CD14-positive monocyte (primary cell): ENCODE data around the gene SLC22A17. TPM values are rescaled to one million over a fixed set of nuclear protein-coding genes. Genes with fewer than 3 reads are reported as not detected.

Experiments
- DNase-seq, 3 donors: peaks; one replicate each; pipeline ENCODE4 v3.0.0-alpha.2; 2011 to 2022
- H2AFZ ChIP-seq: 2 replicates; pipeline ENCODE4 v1.6.0; 2012; ENCODE audit warnings: mild to moderate bottlenecking, low read depth, low read length, inconsistent platforms; ENCODE audit not compliant: insufficient read depth, poor library complexity, severe bottlenecking
- H3K27ac ChIP-seq, 2 donors: 1 replicate in 1 of 2; 2 replicates in 1 of 2; pipeline ENCODE4 v1.5.1; 2012 to 2013; ENCODE audit warnings: low read length in 2 of 2, control low read depth in 1 of 2, inconsistent platforms in 1 of 2, low read depth in 1 of 2, mild to moderate bottlenecking in 1 of 2
- H3K27me3 ChIP-seq, 2 donors: one replicate each; pipeline versions ENCODE4 v1.6.0 to v1.6.1; 2011 to 2013; ENCODE audit warnings: low read length in 2 of 2; ENCODE audit not compliant: control insufficient read depth in 2 of 2, insufficient read depth in 2 of 2
- H3K36me3 ChIP-seq, 2 donors: replicated peaks in 1 of 2; 1 replicate in 1 of 2; 2 replicates in 1 of 2; pipeline versions ENCODE4 v1.5.1 to v1.6.1; 2012 to 2013; ENCODE audit warnings: low read length in 2 of 2, control low read depth in 1 of 2, inconsistent platforms in 1 of 2, mild to moderate bottlenecking in 1 of 2; ENCODE audit not compliant: insufficient read depth in 2 of 2, control insufficient read depth in 1 of 2
- H3K4me1 ChIP-seq, 2 donors: 1 replicate in 1 of 2; 2 replicates in 1 of 2; pipeline versions ENCODE4 v1.5.1 to v1.6.1; 2012 to 2013; ENCODE audit warnings: low read length in 2 of 2, control low read depth in 1 of 2, inconsistent platforms in 1 of 2, mild to moderate bottlenecking in 1 of 2, moderate library complexity in 1 of 2; ENCODE audit not compliant: insufficient read depth in 2 of 2, control insufficient read depth in 1 of 2
- H3K4me2 ChIP-seq: replicated peaks from 2 replicates; pipeline ENCODE3; 2012; ENCODE audit warnings: low read length, moderate library complexity, mild to moderate bottlenecking; ENCODE audit not compliant: poor library complexity, severe bottlenecking; ENCODE audit errors: extremely low read depth
- H3K4me3 ChIP-seq, 3 experiments: fragments of 200-600 bp in 1 of 3; sonication (generic) in 1 of 3; replicated peaks in 1 of 3; 1 replicate in 2 of 3; 2 replicates in 1 of 3; pipeline ENCODE4 v1.5.1; 2011 to 2013; ENCODE audit warnings: low read length in 3 of 3, mild to moderate bottlenecking in 3 of 3, control low read depth in 2 of 3, low read depth in 2 of 3, inconsistent platforms in 1 of 3, moderate library complexity in 1 of 3
- H3K79me2 ChIP-seq: 2 replicates; pipeline ENCODE4 v1.6.0; 2012; ENCODE audit warnings: mild to moderate bottlenecking, control low read depth, inconsistent platforms, low read length, moderate library complexity; ENCODE audit not compliant: insufficient read depth
- H3K9ac ChIP-seq: 2 replicates; pipeline ENCODE4 v1.6.0; 2017; ENCODE audit warnings: low read length, mild to moderate bottlenecking; ENCODE audit not compliant: insufficient read depth, poor library complexity, severe bottlenecking
- H3K9me3 ChIP-seq, 2 donors: replicated peaks in 1 of 2; 1 replicate in 1 of 2; 2 replicates in 1 of 2; pipeline versions ENCODE4 v1.5.1 to v1.6.1; 2012 to 2013; ENCODE audit warnings: low read length in 2 of 2, control low read depth in 1 of 2; ENCODE audit not compliant: control insufficient read depth in 1 of 2, insufficient read depth in 1 of 2
- H4K20me1 ChIP-seq: 2 replicates; pipeline ENCODE4 v1.6.0; 2012; ENCODE audit warnings: mild to moderate bottlenecking, low read length, control low read depth, moderate library complexity; ENCODE audit not compliant: insufficient read depth
- H3K27ac Mint-ChIP-seq, 7 donors: one replicate each; pipeline ENCODE4 v1.8.0; 2020; ENCODE audit warnings: mild to moderate bottlenecking in 7 of 7, mixed read lengths in 7 of 7, moderate library complexity in 6 of 7, inconsistent platforms in 2 of 7
- H3K27me3 Mint-ChIP-seq, 3 donors: one replicate each; pipeline ENCODE4 v1.8.0; 2021 to 2022; ENCODE audit warnings: low read depth in 3 of 3, mild to moderate bottlenecking in 3 of 3, mixed read lengths in 3 of 3, moderate library complexity in 3 of 3, inconsistent platforms in 1 of 3
- H3K36me3 Mint-ChIP-seq, 2 donors: one replicate each; pipeline ENCODE4 v1.8.0; 2020; ENCODE audit warnings: mixed read lengths in 2 of 2, inconsistent platforms in 1 of 2, mild to moderate bottlenecking in 1 of 2
- H3K4me1 Mint-ChIP-seq: one replicate; pipeline ENCODE4 v1.8.0; 2020; ENCODE audit warnings: mild to moderate bottlenecking, mixed read lengths
- H3K4me3 Mint-ChIP-seq, 2 donors: one replicate each; pipeline ENCODE4 v1.8.0; 2020; ENCODE audit warnings: mild to moderate bottlenecking in 2 of 2, mixed read lengths in 2 of 2, moderate library complexity in 1 of 2
- H3K9me3 Mint-ChIP-seq, 7 donors: one replicate each; pipeline ENCODE4 v1.8.0; 2020 to 2022; ENCODE audit warnings: mixed read lengths in 7 of 7, mild to moderate bottlenecking in 6 of 7, moderate library complexity in 6 of 7, inconsistent platforms in 2 of 7
- WGBS: methylation state at CpG from one replicate; pipeline ENCODE4 v1.1.5; 2013; ENCODE audit warnings: missing lambda C conversion rate; ENCODE audit not compliant: insufficient coverage; 5-methylcytosine and 5-hydroxymethylcytosine counted together
- intact Hi-C, 2 donors: fragments of 100-400 bp; cut with micrococcal nuclease; formaldehyde crosslinking; loops; one replicate each; pipeline versions ENCODE4 v1.15.0 to v1.15.1; 2023
- polyA plus RNA-seq, 3 donors: library from polyadenylated mRNA; depleted of rRNA in 1 of 3; unstranded in 2 of 3; stranded (reverse) in 1 of 3; fragments of 300-500 nt in 2 of 3; fragments of >200 nt in 1 of 3; fragmentation: Illumina TruSeq in 2 of 3; gene quantifications; 1 replicate in 2 of 3; 2 replicates in 1 of 3; pipeline ENCODE4 v1.2.3, GENCODE V29; 2012 to 2021
- TF ChIP-seq, protein P1 (sequence below): fragments of 200-600 bp; IDR thresholded peaks from one replicate; pipeline ENCODE4 v1.8.0; 2022; ENCODE audit warnings: antibody characterized with exemption, mild to moderate bottlenecking

The SLC22A17 gene
- polyA plus RNA-seq, 3 donors, result not detected

GRCh38 chr14:23310546-23310945, 42.1 kb downstream of the SLC22A17 start:
- Histone ChIP-seq H3K27ac (no peak overlapping the region), H3K9ac (no peak overlapping the region), H3K4me1 (peaks cover 22 to 35% of the 10 kb centered on the region in 2 donors), H3K9me3 (no peaks in the 10 kb centered on the region), H3K36me3 (peaks cover 24 to 46% of the 10 kb centered on the region in 2 donors), H3K27me3 (no peaks in the 10 kb centered on the region), H4K20me1 (no peaks in the 10 kb centered on the region), H3K4me2 (no peak overlapping the region), H3K4me3 (no peak overlapping the region), H2AFZ (no peak overlapping the region), H3K79me2 (peaks cover 50% of the 10 kb centered on the region)
- WGBS, result no CpG with 5 or more reads among the region's 1 CpG
- H3K4me3 Mint-ChIP-seq, result no peak overlapping the region
- no peaks in the 10 kb centered on the region for H3K9me3 Mint-ChIP-seq
- peak overlapping the region in 1 of 7 donors; percentile 50 for H3K27ac Mint-ChIP-seq
- intact Hi-C loops, result no loop called here
- TF ChIP-seq, protein P1, sequence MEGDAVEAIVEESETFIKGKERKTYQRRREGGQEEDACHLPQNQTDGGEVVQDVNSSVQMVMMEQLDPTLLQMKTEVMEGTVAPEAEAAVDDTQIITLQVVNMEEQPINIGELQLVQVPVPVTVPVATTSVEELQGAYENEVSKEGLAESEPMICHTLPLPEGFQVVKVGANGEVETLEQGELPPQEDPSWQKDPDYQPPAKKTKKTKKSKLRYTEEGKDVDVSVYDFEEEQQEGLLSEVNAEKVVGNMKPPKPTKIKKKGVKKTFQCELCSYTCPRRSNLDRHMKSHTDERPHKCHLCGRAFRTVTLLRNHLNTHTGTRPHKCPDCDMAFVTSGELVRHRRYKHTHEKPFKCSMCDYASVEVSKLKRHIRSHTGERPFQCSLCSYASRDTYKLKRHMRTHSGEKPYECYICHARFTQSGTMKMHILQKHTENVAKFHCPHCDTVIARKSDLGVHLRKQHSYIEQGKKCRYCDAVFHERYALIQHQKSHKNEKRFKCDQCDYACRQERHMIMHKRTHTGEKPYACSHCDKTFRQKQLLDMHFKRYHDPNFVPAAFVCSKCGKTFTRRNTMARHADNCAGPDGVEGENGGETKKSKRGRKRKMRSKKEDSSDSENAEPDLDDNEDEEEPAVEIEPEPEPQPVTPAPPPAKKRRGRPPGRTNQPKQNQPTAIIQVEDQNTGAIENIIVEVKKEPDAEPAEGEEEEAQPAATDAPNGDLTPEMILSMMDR, result no peak
- H3K4me1 Mint-ChIP-seq, result peaks cover 41% of the 10 kb centered on the region
- H3K36me3 Mint-ChIP-seq, result peaks cover 22 to 36% of the 10 kb centered on the region in 2 donors
- no peak for DNase-seq
- peaks cover 0 to 1% (median 0%) of the 10 kb centered on the region in 3 donors for H3K27me3 Mint-ChIP-seq

GRCh38 chr14:23308721-23309445, 43.8 kb downstream of the SLC22A17 start:
- Histone ChIP-seq H2AFZ (no peak overlapping the region), H3K27ac (no peak overlapping the region), H3K27me3 (no peaks in the 10 kb centered on the region), H3K4me1 (peaks cover 22 to 37% of the 10 kb centered on the region in 2 donors), H4K20me1 (no peaks in the 10 kb centered on the region), H3K9me3 (no peaks in the 10 kb centered on the region), H3K4me3 (no peak overlapping the region), H3K4me2 (no peak overlapping the region), H3K36me3 (peaks cover 24 to 42% of the 10 kb centered on the region in 2 donors), H3K79me2 (peaks cover 50% of the 10 kb centered on the region), H3K9ac (no peak overlapping the region)
- peaks cover 41% of the 10 kb centered on the region for H3K4me1 Mint-ChIP-seq
- H3K9me3 Mint-ChIP-seq, result no peaks in the 10 kb centered on the region
- intact Hi-C loops, result loop anchor here in 1 of 2 donors (10.0 kb wide), 1 partner anchor 724 kb away; the partner anchor contains the start of gene DAD1
- no peaks in the 10 kb centered on the region for H3K27me3 Mint-ChIP-seq
- no peak for DNase-seq
- H3K4me3 Mint-ChIP-seq, result no peak overlapping the region
- H3K27ac Mint-ChIP-seq, result peak overlapping the region in 3 of 7 donors; percentile 21 to 41 (median 30)
- 96% methylated on average over 14 of the region's 17 CpGs for WGBS
- TF ChIP-seq, protein P1, result no peak
- peaks cover 18 to 33% of the 10 kb centered on the region in 2 donors for H3K36me3 Mint-ChIP-seq
